Measurements from ENCODE around the gene THBS1. TPM values are rescaled to one million over a fixed set of nuclear protein-coding genes. Genes with fewer than 3 reads are reported as not detected.

THBS1 gene
- total RNA-seq, 2 donors from 2014 or later, result 13.9 to 16.5 TPM

DNA sequence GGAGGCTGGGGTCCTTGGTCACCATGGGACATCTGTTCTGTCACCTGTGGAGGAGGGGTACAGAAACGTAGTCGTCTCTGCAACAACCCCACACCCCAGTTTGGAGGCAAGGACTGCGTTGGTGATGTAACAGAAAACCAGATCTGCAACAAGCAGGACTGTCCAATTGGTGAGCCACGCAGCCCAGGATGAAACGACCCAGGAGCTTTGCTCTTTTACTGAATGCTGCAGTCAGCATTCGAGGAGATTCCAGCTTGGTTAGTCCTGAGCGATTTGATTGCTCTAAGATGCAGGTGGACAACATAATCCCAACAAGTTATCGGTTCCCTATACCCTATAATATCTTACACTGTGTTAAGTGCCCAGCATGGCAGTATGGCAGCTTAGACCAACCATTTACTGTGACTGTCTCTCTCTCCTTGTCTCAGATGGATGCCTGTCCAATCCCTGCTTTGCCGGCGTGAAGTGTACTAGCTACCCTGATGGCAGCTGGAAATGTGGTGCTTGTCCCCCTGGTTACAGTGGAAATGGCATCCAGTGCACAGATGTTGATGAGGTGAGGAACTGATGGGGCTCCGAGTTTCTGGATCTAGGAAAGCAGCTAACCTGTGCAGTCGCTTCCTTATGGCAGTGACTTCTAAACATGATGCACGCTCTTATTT is 7.8 kb downstream of the THBS1 start:
- TF ChIP-seq, protein P1, sequence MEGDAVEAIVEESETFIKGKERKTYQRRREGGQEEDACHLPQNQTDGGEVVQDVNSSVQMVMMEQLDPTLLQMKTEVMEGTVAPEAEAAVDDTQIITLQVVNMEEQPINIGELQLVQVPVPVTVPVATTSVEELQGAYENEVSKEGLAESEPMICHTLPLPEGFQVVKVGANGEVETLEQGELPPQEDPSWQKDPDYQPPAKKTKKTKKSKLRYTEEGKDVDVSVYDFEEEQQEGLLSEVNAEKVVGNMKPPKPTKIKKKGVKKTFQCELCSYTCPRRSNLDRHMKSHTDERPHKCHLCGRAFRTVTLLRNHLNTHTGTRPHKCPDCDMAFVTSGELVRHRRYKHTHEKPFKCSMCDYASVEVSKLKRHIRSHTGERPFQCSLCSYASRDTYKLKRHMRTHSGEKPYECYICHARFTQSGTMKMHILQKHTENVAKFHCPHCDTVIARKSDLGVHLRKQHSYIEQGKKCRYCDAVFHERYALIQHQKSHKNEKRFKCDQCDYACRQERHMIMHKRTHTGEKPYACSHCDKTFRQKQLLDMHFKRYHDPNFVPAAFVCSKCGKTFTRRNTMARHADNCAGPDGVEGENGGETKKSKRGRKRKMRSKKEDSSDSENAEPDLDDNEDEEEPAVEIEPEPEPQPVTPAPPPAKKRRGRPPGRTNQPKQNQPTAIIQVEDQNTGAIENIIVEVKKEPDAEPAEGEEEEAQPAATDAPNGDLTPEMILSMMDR (conservative IDR thresholded peaks at IDR 0.05), result no peak
- Mint-ChIP-seq H3K27ac (no peak overlapping the region), H3K9me3 (no peaks in the 10 kb centered on the region), H3K4me3 (no peak overlapping the region), H3K4me1 (no peaks in the 10 kb centered on the region), H3K36me3 (ENCODE audit: low read depth) (peaks cover 37% of the 10 kb centered on the region), H3K27me3 (ENCODE audit: insufficient read depth) (no peaks in the 10 kb centered on the region)
- H3K27ac ChIP-seq (ENCODE audit: low read depth, low read length), result no peak overlapping the region
- H3K9ac ChIP-seq (ENCODE audit: extremely low read depth, low read length, poor library complexity, severe bottlenecking), result no peak overlapping the region
- DNase-seq, result no peak
- H3K4me3 ChIP-seq (ENCODE audit: low read length), result no peak overlapping the region
- 94 to 96% methylated on average over 13 of the region's 13 CpGs for WGBS, 2 experiments (ENCODE audit: insufficient coverage in 1 of 2, insufficient read length in 1 of 2)
- H3K4me1 ChIP-seq (ENCODE audit: control insufficient read depth, insufficient read depth, low read length), result no peaks in the 10 kb centered on the region
- peaks cover 100% of the 10 kb centered on the region for H3K36me3 ChIP-seq (ENCODE audit: control insufficient read depth, insufficient read depth, low read length)
- H3K9me3 ChIP-seq (ENCODE audit: control insufficient read depth, low read length), result no peaks in the 10 kb centered on the region
- no peaks in the 10 kb centered on the region for H3K27me3 ChIP-seq (ENCODE audit: control insufficient read depth, insufficient read depth, low read length, poor library complexity, severe bottlenecking)

DNA sequence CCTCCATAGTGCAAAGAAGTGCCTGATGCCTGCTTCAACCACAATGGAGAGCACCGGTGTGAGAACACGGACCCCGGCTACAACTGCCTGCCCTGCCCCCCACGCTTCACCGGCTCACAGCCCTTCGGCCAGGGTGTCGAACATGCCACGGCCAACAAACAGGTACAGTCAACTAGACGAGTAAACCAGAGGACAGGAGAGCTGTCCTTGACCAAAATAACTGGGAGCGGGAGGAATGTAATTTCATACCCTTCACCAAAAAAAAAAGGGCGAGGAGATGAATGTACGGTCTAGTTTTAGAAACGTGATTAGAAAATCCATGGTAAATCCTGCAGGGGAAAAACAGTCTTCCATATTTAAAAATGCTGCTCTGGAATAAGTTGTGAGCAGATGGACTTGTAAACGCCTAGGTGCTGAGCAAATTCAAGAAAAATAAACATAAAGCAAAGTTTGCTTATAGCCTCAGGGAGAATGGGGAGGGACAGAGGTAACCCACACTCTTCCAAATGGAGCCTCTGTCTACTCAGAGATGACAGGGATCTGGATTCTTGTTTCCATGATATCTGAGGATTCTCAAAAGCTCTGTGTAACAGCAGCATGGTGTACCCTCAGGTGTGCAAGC is 8.4 kb downstream of the THBS1 start:
- Histone ChIP-seq H3K27ac (ENCODE audit: low read depth, low read length) (no peak overlapping the region), H3K4me3 (ENCODE audit: low read length) (no peak overlapping the region), H3K27me3 (ENCODE audit: control insufficient read depth, insufficient read depth, low read length, poor library complexity, severe bottlenecking) (no peaks in the 10 kb centered on the region), H3K9ac (ENCODE audit: extremely low read depth, low read length, poor library complexity, severe bottlenecking) (no peak overlapping the region), H3K36me3 (ENCODE audit: control insufficient read depth, insufficient read depth, low read length) (peaks cover 99% of the 10 kb centered on the region), H3K4me1 (ENCODE audit: control insufficient read depth, insufficient read depth, low read length) (no peaks in the 10 kb centered on the region), H3K9me3 (ENCODE audit: control insufficient read depth, low read length) (no peaks in the 10 kb centered on the region)
- Mint-ChIP-seq H3K27ac (no peak overlapping the region), H3K27me3 (ENCODE audit: insufficient read depth) (no peaks in the 10 kb centered on the region), H3K36me3 (ENCODE audit: low read depth) (peaks cover 34% of the 10 kb centered on the region), H3K4me3 (no peak overlapping the region), H3K9me3 (no peaks in the 10 kb centered on the region), H3K4me1 (no peaks in the 10 kb centered on the region)
- WGBS, 2 experiments (ENCODE audit: insufficient coverage in 1 of 2, insufficient read length in 1 of 2), result 94 to 96% methylated on average over 9 to 14 of the region's 14 CpGs
- TF ChIP-seq, protein P1 (conservative IDR thresholded peaks at IDR 0.05), result no peak
- DNase-seq, result no peak

DNA sequence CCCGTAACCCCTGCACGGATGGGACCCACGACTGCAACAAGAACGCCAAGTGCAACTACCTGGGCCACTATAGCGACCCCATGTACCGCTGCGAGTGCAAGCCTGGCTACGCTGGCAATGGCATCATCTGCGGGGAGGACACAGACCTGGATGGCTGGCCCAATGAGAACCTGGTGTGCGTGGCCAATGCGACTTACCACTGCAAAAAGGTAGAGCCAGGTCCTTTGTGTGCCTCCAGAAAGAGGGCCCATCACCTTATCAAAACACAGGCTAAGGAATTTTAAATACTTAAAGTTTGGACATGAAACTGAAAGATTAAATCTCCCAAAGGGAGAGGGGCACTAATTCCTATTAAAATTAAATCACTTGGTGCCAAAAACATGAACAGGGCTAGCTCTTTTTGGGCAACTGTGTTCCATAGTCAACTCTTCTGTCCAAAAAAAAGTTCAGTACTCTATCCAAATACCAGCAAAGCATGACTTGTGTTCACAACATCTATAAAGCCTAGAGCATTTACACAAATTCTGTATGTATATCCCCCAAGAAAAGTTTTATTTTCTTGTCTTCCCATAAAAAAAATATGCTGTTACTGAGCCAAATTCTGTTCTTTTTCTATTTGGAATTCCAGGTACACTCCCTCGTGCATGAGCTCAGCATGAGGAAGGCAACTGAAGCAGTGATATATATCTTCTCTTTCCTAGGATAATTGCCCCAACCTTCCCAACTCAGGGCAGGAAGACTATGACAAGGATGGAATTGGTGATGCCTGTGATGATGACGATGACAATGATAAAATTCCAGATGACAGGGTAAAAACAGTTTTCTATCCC is 9.2 kb downstream of the THBS1 start:
- no peaks in the 10 kb centered on the region for H3K27me3 Mint-ChIP-seq (ENCODE audit: insufficient read depth)
- no peak overlapping the region for H3K9ac ChIP-seq (ENCODE audit: extremely low read depth, low read length, poor library complexity, severe bottlenecking)
- DNase-seq, result no peak
- H3K9me3 Mint-ChIP-seq, result no peaks in the 10 kb centered on the region
- H3K9me3 ChIP-seq (ENCODE audit: control insufficient read depth, low read length), result no peaks in the 10 kb centered on the region
- H3K4me1 Mint-ChIP-seq, result no peaks in the 10 kb centered on the region
- no peak overlapping the region for H3K27ac ChIP-seq (ENCODE audit: low read depth, low read length)
- H3K27me3 ChIP-seq (ENCODE audit: control insufficient read depth, insufficient read depth, low read length, poor library complexity, severe bottlenecking), result no peaks in the 10 kb centered on the region
- WGBS, 2 experiments (ENCODE audit: insufficient coverage in 1 of 2, insufficient read length in 1 of 2), result 91 to 95% methylated on average over 12 to 13 of the region's 13 CpGs
- TF ChIP-seq, protein P1 (conservative IDR thresholded peaks at IDR 0.05), result no peak
- H3K4me1 ChIP-seq (ENCODE audit: control insufficient read depth, insufficient read depth, low read length), result no peaks in the 10 kb centered on the region
- H3K27ac Mint-ChIP-seq, result no peak overlapping the region
- no peak overlapping the region for H3K4me3 Mint-ChIP-seq
- peaks cover 33% of the 10 kb centered on the region for H3K36me3 Mint-ChIP-seq (ENCODE audit: low read depth)
- H3K4me3 ChIP-seq (ENCODE audit: low read length), result no peak overlapping the region
- H3K36me3 ChIP-seq (ENCODE audit: control insufficient read depth, insufficient read depth, low read length), result peaks cover 99% of the 10 kb centered on the region
